ELR (cell line): ENCODE measurements around the gene NELFA.

Experiments
- DNase-seq: peaks from one replicate; pipeline ENCODE4 v3.0.0-alpha.2; 2015; ENCODE audit warnings: low read depth

The NELFA gene

DNA sequence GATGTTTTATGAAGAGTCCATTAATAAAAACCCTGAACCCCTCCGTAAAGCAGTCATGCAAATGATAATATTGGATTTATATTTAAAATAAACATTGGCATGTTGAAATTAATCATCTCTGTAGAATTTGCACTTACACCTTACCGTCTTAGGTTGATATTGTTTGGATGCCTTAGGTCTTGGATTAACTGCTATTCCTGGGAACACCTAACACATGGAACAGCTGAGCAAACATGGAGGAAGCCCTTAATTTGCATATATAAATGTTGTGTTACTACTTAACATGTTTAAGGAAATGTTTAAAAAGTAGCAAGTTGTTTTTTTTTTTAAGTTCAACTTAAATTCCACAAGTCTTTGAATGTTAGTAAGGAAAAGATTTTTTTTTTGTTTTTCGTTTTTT, 75.1 kb downstream of the NELFA start:
- DNase-seq, result no peak

DNA sequence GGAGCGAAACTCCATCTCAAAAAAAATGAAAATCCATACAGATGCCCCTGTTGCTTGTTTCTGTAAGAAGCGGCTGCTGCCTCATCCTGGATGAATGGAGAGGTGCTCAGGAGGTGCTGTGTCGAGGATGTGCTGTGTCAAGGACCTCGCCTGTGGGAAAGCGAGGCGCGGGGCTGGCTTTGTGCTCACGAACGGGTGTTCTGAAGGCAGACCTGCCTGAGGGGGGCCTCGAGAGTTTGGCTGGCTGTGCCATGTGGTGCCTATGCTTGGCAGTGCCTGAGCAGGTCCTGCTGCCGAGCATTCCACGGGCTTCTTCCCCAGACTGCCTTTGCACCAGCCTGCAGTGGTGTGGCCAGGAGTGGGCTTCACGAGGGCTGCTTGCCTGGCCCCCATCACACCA, 76.0 kb downstream of the NELFA start:
- no peak for DNase-seq
